OCI-LY7 (cell line): ENCODE data around the gene ANKRD17.
"Not testable (repeated sequence)": the region's sequence is repeated elsewhere in the genome, so short reads cannot be mapped to it uniquely, and the experiment has no call there.

Experiments
- CTCF ChIP-seq: fragments of 200-600 bp; sonication (generic); conservative IDR thresholded peaks from 2 replicates; pipeline ENCODE4 v1.5.1; 2014; ENCODE audit warnings: mild to moderate bottlenecking, antibody characterized with exemption, low read length, moderate library complexity, mixed read lengths
- EZH2phosphoT487 ChIP-seq: fragments of 200-600 bp; sonication (generic); IDR thresholded peaks from 2 replicates; pipeline ENCODE4 v1.6.1; 2018; ENCODE audit warnings: low read depth, borderline replicate concordance, mild to moderate bottlenecking, mixed run types, antibody characterized with exemption, low read length, moderate library complexity, mixed read lengths

GRCh38 chr4:73203976-73204375, 54.6 kb downstream of the ANKRD17 start:
- TF ChIP-seq CTCF, EZH2phosphoT487: not testable (repeated sequence)
